ENCODE data around the gene EPN2.
"Not testable (repeated sequence)": the region's sequence is repeated elsewhere in the genome, so short reads cannot be mapped to it uniquely, and the experiment has no call there.

The EPN2 gene

DNA sequence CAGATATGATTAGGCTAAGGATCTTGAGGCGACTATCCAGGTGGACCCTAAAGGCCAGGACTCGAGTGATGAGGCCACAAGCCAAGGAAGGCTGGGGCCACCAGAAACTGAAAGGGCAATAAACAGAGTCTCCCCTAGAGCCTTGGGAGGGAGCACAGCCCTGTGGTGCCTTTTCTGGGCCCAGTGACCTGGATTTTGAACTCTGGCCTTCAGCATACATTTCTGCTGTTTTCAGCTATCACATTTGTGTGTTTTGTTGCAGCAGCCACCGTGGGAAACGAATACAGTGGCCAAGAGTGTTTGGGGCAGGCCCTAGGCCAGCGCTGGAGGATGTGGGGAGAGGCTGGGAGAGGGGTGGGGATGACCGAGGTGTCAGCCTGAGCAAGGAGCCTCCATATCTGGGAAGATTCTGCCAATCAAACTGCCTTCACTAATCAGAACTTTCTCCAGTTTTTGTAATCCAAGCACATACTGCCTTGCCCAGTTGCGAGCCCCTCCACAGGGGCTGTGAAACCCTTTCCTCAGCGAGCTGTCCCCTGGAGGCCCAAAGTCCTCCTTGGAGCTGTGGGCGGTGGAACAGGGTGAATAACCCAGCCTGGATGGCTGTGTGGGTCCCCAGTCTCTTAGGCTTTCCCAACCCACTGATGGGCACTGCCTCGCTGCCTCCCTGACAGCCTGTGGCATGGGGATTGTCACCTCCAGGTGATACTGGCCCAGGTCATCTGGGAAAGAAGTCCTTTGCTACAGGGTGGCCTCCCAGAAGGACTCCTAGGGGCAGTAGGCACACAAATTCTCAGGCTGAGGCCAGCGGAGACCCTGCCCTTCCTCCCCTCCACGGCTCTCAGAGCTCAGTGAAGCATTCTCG is 108.6 kb downstream of the EPN2 start:
- DNase-seq (ENCODE audit: low spot score), result no peak

DNA sequence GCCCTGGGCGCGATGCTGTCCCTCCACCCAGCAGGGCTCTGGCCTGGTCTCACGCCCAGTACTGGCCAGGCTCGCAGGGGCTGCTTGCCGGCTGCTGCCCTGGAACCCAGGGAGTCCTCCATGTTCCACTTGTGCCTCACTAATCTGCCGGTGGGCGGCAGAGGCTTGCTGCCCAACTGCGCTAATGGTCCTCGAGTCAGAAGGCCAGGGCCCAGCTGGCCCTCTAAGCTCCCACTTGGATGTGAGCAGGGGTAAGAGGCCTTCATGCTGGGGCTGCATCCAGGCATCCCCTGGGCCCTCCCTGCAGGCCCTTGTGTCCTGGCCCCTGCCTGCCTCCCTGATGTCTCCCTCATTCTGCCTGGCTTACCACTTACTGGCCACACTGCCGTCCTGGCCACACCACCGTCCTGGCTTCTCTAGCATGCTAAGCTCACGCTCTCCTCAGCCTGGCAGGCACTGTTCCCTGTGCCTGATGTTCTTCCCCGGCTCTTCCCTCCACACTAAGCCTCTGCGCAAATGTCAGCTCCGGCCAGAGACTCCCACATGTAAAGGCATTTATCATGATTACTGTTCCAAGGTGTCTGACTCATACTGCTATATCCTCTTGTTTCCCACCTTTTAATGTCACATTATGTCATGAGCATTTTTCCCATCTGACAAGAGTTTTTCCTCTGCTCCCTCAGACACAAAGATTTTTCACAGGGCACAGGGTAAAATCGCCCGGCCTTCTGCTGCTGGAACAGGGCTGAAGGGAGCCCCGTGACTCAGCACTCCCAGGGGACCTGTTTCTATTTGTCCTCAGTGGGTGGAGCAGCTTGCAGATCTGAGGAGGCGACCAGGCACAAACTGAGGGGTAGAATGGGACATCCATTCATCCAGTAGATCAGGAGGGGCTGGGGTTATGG is 109.4 kb downstream of the EPN2 start:
- peak; percentile 68 for DNase-seq (ENCODE audit: low spot score)

DNA sequence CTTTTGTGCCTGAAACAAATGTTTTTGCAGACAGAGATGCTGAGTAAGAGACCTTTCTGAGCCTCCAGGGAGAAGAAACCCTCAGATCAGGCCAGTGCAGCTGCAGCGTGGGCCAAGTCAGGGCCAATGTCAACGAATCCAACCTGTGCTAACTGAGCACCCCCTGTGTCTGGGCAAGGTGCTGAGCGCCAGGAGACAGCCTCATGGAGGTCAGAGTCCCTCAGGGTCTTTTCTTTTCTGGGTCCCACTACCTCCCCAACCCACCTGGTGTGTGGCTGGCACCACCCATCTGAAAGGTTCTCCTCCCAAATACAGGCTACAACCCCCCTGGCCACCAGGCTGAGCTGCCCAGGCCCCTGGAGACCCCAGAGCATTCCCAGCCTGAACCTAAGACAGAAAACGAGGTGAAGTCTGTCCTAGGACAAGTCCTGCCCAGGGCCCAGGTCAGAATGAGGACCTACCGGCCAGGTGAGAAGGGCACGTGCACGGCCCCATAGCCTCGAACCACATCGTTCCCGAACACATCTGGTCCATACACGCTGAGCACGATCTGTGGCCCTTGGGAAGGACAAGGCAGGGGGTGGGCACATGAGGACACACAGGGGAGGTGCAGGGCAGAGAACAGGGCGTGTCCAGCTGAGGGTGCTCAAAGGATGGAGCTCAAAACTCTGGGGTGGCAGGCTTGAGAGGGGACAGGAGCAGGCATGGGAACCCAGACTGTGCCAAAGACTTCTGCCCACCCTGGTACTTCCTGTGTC is 110.3 kb downstream of the EPN2 start:
- DNase-seq (ENCODE audit: low spot score), result no peak

DNA sequence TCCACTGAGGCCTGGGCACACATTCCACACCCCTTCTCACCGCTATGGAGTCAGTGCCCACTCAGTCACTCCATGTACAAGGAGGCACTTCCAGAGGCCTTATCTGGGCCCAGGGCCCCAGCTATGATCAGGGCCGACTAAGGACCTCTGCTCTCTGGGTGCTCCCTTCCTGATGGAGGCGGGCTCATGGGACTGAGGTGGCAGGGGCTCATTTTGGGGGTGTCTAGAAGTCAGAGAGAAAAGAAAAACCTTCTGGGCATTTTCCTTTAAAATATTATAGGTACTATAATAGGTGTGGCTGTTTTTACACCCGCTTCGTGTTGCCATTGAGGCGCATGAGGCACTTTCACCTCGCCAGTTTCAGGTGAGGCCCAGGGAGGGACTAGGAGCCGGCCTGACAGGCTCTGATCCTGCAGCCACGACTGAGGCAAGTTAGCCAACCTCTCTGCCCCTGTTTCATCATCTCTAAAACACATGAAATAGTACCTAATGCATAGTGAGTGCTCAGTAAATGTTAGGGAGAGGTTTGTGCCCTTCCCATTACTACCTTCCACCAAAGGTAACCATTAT is 111.0 kb downstream of the EPN2 start:
- no peak for DNase-seq (ENCODE audit: low spot score)

DNA sequence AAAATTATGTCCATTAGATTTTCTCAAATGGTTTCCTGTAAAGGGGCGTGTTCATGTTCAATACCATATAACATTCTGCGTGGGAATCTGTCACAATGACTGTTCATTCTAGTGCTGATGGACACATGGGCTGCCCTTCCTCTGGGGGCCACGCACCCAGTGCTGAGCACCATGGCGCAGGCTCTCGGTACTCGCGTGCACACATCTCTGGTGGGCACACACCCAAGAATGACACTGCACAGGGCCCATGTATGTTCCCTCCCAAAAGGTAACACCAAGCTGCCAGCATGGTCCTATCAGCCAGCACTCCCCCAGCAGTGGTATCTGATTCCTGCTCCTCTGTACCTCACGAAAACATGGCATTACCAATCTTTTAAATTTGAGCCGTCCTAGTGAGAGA is 111.6 kb downstream of the EPN2 start:
- no peak for DNase-seq (ENCODE audit: low spot score)

DNA sequence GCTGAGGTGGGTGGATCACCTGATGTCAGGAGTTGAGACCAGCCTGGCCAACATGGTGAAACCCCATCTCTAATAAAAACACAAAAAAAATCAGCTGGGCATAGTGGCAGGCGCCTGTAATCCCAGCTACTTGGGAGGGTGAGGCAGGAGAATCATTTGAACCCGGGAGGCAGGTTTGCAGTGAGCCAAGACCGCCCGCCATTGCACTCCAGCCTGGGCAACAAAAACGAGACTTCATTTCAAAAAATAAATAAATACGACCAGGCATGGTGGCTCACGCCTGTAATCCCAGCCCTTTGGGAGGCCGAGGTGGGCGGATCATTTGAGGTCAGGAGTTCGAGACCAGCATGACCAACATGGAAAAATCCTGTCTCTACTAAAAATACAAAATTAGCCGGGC is 116.2 kb downstream of the EPN2 start:
- DNase-seq (ENCODE audit: low spot score), result not testable (repeated sequence)

DNA sequence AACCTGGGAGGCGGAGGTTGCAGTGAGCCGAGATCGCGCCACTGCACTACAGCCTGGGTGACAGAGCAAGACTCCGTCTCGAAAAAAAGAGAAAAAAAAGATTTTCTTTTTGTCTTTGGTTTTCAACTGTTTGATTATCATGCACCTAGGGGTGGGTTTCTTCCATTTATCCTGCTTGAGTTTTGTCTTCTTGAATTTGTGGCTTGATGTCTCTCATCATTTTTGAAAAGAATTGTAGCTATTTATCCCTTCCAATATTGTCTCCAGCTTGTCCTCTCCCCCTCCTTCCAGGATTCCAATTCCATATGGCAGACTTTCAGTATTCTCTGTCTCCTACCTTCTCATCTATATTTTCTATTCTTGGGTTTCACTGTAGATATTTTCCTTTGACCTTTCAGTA is 117.6 kb downstream of the EPN2 start:
- no peak for DNase-seq (ENCODE audit: low spot score)

DNA sequence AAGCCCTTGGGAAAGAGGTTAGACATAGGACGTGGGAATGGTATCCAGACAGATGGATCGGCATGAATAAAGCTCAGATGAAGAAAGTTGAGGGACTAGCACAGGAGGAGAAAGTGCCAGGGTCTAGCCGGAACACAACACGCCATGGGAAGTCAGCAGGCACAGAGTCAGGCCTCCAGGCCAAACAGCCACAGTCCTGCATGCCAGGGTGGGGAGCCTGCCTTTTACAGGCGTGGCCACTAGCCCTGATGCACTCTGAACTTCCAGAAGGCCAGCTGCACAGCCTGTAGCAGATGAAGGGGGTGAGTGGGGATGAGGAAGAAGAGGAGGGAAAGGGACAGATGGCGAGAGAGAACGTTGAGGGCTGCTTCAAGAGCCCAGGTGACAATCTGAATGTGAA is 120.2 kb downstream of the EPN2 start:
- DNase-seq (ENCODE audit: low spot score), result no peak

DNA sequence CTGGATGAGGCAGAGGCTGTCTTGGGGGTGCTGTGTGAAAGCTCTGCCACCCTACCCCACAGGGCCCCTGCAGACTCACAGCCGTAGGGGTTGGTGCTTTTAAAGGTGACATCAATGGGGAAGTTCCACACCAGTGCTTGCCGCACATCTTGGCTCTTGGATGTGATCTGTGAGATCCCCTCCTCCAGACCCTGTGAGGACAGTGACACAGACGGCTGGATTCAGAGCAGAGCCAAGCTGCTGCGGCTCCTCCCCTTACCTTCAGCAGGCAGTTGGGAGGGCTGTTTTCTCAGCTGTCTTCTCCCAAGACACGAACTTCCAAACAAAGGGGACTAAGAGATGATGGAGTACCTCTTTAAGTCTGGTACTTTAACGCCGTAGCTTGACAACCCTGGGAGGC is 120.6 kb downstream of the EPN2 start:
- no peak for DNase-seq (ENCODE audit: low spot score)

DNA sequence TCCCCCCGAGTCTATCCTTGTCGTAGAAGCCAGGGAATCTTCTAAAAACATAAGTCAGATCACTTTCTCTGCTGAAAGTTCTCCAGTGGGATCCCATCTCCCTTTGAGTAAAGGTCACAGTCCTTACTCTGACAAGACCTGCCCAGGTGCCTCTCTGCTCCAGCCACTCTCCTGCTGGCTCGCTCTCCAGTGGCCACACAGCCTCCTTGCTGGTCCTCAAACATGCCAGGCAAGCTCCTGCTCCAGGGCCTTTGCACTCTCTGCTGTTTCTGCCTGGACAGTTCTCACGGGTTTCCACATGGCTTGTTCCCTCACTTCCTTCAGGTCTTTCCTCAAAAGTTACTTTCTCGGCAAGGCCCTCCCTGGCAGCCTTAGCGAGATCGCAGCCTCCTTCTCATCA is 122.0 kb downstream of the EPN2 start:
- no peak for DNase-seq (ENCODE audit: low spot score)

DNA sequence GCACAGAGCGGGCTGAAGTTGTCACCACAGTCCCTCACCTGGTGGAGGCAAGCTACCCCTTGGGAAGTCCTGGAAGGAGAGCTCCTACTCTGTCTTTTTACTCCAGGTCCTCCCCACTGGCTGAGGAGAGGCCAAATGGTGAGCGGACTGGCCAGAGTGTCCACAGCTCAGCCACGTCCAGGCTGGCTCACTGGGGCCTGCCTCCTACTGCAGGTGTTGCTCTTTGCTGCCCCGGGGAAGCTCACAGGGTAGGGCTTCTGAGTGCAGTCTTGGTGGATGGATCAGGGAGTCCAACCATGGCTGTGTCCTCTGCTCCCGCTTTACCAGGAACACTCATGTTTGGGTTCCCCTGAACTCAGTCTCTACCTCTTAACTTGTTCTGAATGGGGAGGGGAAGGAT is 122.7 kb downstream of the EPN2 start:
- no peak for DNase-seq (ENCODE audit: low spot score)

DNA sequence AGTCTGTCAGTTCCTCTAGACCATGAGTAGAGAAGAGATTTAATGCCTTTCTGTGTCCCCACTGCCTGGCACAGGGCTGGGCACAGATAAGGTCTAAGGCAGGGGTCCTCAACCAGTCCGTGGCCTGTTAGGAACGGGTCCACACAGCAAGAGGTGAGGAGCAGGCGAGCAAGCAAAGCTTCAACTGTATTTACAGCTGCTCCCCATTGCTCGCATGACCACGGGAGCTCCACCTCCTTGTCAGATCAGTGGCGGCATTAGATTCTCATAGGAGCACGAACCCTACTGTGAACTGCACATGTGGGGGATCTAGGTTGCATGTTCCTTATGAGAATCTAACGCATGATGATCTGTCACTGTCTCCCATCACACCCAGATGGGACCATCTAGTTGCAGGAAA is 123.6 kb downstream of the EPN2 start:
- DNase-seq (ENCODE audit: low spot score), result no peak

DNA sequence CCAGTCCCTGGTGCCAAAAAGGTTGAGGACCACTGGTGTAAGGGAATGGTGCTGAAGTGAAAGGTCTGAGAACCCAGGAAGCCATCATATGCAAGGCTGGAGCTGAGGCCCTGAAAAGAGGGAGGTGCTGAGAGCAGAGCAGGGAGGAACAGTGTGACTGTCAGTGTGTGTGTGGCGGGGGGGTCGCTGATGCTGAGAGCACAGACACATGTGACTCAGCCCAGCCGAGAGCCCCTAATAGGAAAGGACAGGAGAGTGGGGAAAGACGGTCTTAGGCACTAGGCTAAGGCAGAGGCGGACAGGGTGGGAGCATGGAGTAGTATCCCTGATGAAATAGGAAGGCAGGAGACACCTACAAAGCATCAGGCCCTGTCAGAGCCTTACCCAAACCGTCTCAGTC is 124.2 kb downstream of the EPN2 start:
- no peak for DNase-seq (ENCODE audit: low spot score)

DNA sequence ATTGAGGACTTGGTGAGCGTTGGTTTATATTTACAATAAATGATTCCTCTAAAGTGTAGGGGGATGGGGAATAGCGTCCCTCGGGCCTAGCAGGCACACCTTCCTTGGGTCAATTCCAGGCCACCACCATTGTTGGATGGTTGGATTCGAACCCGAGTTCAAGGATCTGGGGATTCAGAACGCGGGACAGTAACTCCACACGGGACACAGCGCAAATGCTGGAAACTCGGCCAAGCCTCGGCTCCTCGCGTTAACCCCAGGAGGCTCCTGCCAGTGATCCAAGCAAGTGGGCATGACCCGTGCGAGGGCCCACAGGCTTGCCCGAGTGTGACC is 124.7 kb downstream of the EPN2 start:
- no peak for DNase-seq (ENCODE audit: low spot score)

DNA sequence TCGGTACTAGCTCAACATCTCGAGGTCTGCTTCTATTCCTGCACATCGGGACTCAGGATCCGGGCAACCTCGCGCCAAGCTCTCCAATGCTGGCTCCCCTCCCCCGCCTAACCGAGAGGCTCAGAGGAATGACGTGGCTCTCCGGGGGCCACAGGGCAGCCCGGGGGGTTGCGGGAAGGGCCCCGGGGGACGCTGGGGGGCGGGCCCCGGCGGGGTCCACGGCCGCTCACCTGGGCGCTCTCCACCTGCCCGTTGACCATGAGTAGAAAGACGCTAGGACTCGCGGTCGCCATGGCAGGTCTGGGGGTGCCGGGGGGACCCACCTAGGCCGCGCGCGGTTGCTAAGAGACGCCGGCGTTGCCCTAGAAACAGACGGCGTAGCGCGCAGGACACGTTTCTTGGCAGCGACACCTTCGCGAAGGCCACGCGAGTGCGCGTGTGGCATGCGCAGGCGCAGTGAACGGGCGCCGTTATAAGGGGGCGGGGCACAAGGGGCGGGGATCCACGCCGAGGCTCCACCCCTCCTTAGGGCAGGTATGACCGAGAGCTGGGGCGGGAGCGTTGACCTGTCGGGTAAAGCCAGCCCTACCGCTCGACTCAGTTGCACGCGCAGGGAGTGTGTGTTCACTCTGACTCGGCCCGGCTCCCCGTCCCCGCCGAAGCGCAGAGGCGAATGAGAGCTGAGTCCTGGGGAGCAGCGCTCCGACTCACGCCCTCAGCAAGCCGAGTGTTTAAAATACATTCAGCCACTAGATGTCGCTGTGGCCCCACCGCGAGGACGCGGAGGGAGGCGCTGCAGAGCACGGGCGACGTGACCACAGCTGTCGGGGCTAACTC is 125.3 kb downstream of the EPN2 start, which contains the start of gene B9D1:
B9D1 (minus strand) TSS at position 447 of the 837 bp plus-strand sequence; CDS start at position 293, 154 bp downstream.
- DNase-seq (ENCODE audit: low spot score), result peak; percentile 97

DNA sequence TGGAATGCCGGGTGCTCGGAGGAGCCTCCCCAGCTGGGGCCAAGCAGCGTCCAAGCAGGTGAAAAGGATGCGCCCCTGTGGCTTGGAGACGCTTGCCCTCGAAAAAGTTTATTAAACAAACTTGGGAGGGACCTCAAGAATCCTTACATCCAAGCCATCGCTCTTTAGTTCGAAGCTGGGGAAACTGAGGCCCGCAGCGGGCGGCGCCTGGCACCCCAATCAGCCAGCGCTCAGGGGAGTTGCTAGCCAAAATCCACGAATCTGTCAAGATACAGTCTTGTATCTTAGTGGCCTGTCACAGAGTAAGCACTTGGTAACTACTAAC is 125.9 kb downstream of the EPN2 start:
- DNase-seq (ENCODE audit: low spot score), result no peak

DNA sequence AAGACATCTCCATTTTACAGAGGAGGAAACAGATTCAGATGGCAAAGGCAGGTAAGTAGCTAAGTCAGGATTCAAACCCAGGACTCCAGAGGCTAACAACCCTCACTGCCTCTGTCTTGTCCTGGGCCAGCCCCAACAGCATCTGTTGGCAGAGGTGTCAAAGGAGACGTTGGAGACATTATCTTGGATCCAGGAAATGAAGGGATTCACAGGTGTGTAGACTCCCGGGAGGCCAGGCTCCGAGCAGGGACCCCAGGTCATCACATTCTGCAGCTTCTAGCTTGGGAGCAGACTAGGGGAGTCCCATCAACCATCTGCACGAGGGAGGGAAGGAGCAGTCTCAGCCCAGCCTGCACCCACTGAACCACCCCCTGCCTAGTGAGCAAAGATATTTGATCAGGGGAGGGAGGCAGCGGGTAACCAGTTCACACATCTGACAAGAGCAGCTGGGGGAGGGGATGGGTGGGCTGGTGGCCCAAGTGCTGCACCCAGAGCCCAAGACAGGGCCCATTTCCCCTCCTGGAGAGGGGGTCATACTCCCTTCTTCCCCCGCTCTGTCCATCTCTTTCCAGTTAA is 126.4 kb downstream of the EPN2 start:
- no peak for DNase-seq (ENCODE audit: low spot score)

DNA sequence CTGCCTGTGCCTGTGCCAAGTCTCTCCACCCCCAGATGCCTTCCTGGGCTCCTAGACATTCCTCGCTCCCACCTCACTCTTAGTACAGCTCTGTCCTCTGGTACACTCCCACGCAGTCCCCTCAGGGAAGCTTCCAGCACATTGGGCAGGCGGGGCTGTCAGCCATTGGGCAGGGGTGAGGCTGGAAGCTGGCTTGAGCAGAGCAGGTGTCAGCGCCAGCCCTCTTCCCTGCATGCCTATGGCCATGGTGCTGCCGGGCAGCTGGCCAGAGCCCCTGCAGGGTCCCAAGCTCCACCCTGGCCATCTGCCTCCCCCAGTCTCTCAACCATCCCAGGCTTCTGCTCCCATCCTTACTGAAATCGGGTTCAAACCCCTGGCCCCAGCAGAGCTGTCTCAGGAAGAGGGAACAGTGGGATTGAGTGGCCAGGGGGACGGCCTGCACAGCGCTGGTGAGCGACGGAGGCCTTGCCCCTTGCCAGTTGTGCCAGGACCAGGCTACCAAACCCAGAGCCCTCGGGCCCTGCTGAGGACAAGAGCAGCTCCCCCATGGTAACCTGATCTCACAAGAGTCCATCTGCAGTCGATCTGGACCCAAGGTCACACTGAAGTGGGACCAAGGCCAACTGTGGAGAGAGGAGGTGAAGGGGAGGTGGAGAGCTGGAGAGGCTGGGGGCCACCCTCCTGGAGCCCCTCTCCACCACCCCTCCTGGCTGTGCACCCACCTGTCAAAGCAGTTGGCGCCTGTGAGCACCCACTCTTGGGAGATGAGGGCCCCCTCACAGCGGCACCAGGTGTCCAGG is 127.7 kb downstream of the EPN2 start:
- no peak for DNase-seq (ENCODE audit: low spot score)

DNA sequence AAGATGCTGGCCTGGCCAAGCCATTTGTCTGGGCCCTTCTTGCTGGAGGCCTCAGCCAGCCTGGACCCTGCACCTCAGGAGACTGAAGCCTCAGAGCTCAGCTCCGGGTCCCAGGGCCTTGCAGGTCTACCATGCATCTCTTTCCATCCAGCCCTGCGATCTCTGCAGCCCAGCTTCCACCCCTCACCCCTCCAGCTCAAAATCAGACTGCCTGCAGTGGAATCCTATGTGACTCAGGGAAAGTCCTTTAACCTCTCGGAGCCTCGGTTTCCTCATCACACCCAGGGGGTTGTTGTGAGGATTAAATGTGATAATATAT is 128.3 kb downstream of the EPN2 start:
- no peak for DNase-seq (ENCODE audit: low spot score)
